22Rv1 (cell line): ENCODE data around the gene KCNK10.

Source experiments
- CTCF ChIP-seq: fragments of 450-650 bp; IDR thresholded peaks from 2 replicates; pipeline ENCODE4 v1.5.1; 2017; ENCODE audit warnings: mild to moderate bottlenecking
- ZFX ChIP-seq: fragments of 450-650 bp; IDR thresholded peaks from 2 replicates; pipeline ENCODE4 v1.6.1; 2017; ENCODE audit warnings: antibody characterized with exemption, borderline replicate concordance

DNA sequence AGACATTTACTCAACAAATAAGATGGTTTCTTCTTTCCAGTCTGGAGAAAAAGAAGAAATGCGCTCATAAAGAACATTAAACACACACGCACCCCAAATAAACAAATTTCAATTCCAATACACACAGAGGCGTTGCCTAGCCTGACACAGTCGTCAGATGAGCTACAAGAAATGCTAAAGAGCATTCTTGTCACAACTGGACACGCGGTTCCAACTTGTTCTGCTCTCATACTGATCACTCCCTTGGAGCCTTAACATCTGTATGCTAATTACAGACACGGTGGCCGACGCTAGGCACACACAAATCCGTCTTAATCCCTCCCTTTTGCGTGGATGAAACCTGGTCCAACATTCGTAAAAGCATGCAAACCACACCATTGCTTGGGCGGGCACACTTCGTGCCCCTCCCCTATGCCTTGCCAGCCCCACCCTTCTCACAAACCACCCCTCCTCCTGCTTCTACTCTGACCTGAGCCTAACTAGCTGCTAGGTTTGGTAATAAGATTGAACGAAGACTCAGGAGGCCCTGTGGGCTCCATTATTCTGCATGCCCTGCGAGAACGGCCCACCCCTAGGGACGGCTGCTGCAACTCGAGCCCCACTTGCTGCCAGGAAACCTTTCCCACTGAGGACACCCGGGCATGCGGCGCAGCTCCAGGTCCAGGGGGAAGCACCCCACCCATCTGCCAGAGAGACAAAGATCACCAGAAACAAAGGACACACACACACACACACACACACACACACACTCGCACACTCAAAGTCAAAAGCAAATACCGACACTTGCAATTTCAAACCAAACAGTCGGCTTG, 1.2 kb downstream of the KCNK10 start:
- no peak for TF ChIP-seq CTCF
- no peak for TF ChIP-seq ZFX
